ENCODE data around the gene PRUNE2. TPM values are rescaled to one million over a fixed set of nuclear protein-coding genes. Genes with fewer than 3 reads are reported as not detected.

PRUNE2 gene
- total and polyA plus RNA-seq, 2 of the 8 experiments (the other 6 are each of a cell fraction or from before 2014, with no cell fraction given), result 5.5 to 13.3 TPM

GRCh38 chr9:76697081-76697480 lies 208.8 kb downstream of the PRUNE2 start (continued):
- TF ChIP-seq POU5F1 (IDR thresholded peaks at IDR 0.05; ENCODE audit: low read depth, low read length) (no peak), CBX5 (IDR thresholded peaks at IDR 0.05; ENCODE audit: low read depth, low read length) (no peak)

All from H1 (cell line).